GM13976 (cell line): Measurements from ENCODE around the gene GTSF1L.

Experiments
- DNase-seq: peaks from one replicate; pipeline ENCODE4 v3.0.0; 2012; ENCODE audit warnings: low spot score
- in situ Hi-C: fragments of 300-500 bp; cut with MboI; formaldehyde crosslinking; loops from one replicate; pipeline ENCODE4 v1.12.0; 2022; ENCODE audit warnings: low sequenced_read_pairs, mixed read lengths, inconsistent platforms; ENCODE audit not compliant: unreplicated experiment
- TF ChIP-seq, protein P1 (sequence below): IDR thresholded peaks from 2 replicates; pipeline ENCODE4 v1.5.1; 2012; ENCODE audit warnings: borderline replicate concordance, mild to moderate bottlenecking; ENCODE audit not compliant: insufficient read depth; ENCODE audit errors: extremely low read depth, missing control alignments, control extremely low read depth

GTSF1L gene

DNA sequence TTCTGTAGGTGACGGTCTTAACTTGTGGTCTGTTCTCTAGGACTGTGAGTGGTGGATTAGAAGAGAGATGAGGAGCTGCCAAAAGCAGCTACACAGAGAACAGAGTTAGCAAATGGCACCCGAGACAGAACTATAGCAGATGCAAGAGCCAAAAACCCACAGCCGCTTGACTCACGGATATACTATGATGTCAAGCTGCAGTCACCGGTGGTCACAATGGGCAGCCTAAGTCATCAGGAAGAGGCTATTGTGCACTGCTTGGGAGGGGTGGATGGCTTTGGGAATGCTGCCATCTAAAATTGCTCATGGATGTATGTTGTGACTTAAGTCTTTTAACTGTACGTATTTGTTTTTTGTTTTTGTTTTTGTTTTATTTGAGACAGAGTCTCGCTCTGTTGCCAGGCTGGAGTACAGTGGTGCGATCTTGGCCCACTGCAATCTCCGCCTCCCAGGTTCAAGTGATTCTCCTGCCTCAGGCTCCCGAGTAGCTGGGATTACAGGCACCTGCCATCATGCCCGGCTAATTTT lies at the start of gene GTSF1L:
TSS of gene GTSF1L (minus strand) at position 192 of the 528 bp plus-strand sequence. CDS start 308 bp downstream, outside the sequence.
- TF ChIP-seq, protein P1, sequence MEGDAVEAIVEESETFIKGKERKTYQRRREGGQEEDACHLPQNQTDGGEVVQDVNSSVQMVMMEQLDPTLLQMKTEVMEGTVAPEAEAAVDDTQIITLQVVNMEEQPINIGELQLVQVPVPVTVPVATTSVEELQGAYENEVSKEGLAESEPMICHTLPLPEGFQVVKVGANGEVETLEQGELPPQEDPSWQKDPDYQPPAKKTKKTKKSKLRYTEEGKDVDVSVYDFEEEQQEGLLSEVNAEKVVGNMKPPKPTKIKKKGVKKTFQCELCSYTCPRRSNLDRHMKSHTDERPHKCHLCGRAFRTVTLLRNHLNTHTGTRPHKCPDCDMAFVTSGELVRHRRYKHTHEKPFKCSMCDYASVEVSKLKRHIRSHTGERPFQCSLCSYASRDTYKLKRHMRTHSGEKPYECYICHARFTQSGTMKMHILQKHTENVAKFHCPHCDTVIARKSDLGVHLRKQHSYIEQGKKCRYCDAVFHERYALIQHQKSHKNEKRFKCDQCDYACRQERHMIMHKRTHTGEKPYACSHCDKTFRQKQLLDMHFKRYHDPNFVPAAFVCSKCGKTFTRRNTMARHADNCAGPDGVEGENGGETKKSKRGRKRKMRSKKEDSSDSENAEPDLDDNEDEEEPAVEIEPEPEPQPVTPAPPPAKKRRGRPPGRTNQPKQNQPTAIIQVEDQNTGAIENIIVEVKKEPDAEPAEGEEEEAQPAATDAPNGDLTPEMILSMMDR: no peak
- in situ Hi-C loops: no loop called here
- DNase-seq: no peak

DNA sequence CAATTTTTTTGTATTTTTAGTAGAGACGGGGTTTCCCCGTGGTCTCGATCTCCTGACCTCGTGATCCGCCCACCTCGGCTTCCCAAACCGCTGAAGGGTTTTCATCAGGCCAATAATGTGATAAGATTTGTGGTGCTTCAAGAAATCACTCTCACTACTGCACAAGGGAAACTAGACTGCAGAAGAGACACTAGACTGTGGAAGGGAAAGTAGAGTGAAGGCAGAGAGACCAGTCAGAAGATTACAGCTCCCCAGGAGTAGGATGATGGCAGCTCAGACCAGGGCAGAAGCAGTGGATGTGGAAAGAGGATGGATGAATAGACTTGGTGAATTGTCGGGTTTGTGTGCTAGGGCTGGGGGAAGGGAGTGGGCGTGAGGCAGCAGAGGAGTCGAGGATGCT lies 48.0 kb upstream of the GTSF1L start:
- in situ Hi-C loops: no loop called here
- no peak for DNase-seq
- TF ChIP-seq, protein P1: no peak

DNA sequence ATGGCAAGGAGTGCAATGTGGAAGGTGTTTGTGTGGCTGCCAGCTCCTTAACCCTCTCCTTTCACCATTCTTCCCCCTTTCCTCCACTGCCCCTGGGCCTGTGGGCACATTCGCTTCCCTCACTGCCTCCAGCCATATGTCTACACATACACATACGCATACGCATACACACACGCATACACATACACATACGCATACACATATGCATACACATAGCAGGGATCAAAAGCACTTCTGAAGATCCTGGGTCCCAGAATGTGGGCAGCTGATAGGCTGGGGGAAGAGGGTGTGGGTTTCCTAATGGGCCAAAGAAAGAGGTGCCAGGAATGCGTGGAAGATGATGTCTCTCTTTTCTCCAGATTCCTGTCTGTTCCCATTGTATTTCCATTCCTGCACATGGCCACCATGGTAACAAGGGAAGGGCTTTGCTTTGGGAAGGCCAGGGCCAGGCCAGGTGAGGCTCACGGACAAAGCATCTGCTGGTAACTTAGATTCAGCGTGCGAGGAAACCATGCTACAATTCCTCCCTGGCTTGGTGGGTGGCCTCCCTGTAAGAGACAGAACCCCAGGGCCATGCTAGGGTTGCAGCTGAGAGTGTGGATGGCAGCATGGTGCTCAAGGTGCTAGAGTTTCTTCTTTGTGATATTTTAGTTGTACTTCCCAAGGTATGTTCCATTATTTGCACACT lies 44.8 kb upstream of the GTSF1L start:
- no peak for DNase-seq
- TF ChIP-seq, protein P1: no peak
- in situ Hi-C loops: no loop called here

DNA sequence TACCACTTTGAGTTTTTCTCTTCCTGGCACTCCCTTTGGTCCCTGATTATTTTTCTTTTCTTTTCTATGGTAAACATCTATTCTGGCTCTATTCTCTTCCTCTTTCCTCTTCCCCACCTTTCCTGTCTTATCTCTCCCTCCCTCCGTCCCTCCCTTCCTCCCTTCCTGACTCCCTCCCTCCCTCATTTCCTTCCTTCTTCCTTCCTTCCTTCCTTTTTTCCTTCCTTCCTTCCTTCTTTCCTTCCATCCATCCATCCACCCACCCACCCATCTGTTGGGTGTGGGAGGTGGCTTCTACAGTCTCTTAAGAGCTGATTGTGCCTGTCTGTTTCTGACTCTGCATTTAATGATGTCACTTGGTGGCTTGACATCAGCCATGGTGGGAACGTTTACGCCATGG lies 43.5 kb upstream of the GTSF1L start:
- no peak for DNase-seq
- in situ Hi-C loops: no loop called here
- TF ChIP-seq, protein P1: no peak

DNA sequence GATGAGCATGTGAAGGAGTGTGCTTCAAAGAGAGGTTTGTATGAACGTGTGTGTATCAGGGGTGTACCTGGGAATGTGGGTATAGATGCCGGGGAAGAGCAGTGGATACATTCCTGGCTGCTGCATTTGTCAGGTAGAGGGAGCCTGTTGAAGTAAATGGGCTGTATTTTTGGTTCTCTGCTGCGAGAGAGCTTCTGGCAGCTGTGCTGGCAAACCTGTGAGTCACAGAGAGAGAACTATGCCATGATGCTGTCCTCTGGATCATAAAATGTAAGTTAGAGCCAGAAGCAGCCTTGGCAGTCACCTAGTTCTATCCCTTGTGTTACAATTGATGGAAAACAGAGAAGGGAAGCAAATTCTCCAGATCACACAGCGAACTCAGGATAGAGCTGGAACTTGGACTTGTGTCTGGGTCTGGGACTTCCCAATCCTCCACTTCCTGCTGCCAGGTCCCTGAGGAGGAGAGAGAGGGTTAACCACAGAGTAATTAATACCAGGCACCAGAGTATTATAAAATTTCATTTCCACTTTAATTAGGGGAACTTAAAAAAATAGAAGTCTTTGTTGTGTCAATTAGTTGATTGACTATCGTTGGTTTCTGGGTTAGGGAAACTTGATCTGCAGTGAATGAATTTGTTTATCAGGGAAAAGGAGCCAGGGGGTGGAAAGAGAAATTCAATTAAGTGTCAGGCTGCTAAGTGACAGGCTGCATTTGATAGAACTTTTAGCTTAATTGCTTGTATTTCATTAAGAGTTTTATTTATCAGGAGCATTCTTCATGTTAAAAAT lies 41.1 kb upstream of the GTSF1L start:
- in situ Hi-C loops: no loop called here
- no peak for DNase-seq

DNA sequence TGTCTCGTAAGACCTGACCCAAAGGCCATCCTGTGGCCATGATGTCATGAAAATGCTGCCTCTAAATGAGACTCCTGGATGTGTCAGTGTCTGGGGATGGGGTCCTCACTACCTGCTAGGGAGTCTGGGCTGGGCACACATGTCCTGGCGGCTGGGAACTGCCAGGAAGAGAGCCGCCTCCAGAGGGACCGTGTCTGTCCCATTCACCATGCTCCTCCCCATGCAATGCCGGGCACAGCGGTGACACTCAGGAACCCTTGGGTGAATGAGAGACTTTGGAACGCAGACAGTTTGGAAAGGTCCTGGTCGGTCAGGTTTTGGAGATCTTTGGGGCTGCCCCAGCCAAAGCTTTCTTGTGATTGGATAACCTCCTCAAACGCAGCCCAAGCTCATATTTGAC lies 40.1 kb upstream of the GTSF1L start:
- TF ChIP-seq, protein P1: no peak
- in situ Hi-C loops: no loop called here
- DNase-seq: no peak

More for the DNA sequence above, 41.1 kb upstream of the GTSF1L start:
- TF ChIP-seq, protein P1: no peak
